Esophagus muscularis mucosa (tissue), 4 donors: ENCODE results near the gene TRIM25. TPM values are rescaled to one million over a fixed set of nuclear protein-coding genes. Genes with fewer than 3 reads are reported as not detected.

Source experiments
- DNase-seq: peaks from one replicate; pipeline ENCODE4 v3.0.0-alpha.2; 2017; ENCODE audit errors: extremely low spot score
- H3K27ac ChIP-seq, 4 donors: fragments of 200-600 bp; sonication (generic); replicated peaks in 1 of 4; 1 replicate in 3 of 4; 2 replicates in 1 of 4; pipeline ENCODE4 v1.5.1; 2016 to 2019; ENCODE audit warnings: mild to moderate bottlenecking in 1 of 4
- H3K27me3 ChIP-seq, 4 donors: fragments of 200-600 bp; sonication (generic); one replicate each; pipeline versions ENCODE4 v1.5.1 to v1.6.0; 2016 to 2019
- H3K36me3 ChIP-seq, 4 donors: fragments of 200-600 bp; sonication (generic); one replicate each; pipeline ENCODE4 v1.5.1; 2016 to 2019
- H3K4me1 ChIP-seq, 4 donors: fragments of 200-600 bp; sonication (generic); one replicate each; pipeline ENCODE4 v1.5.1; 2016 to 2019
- H3K4me3 ChIP-seq, 4 donors: fragments of 200-600 bp; sonication (generic); 1 replicate in 2 of 4; 2 replicates in 2 of 4; pipeline ENCODE4 v1.5.1; 2016 to 2019; ENCODE audit warnings: mild to moderate bottlenecking in 4 of 4, moderate library complexity in 1 of 4
- H3K9me3 ChIP-seq, 4 donors: fragments of 200-600 bp; sonication (generic); 1 replicate in 3 of 4; 2 replicates in 1 of 4; pipeline ENCODE4 v1.5.1; 2016 to 2019
- CTCF ChIP-seq, 3 experiments: fragments of 200-600 bp in 2 of 3; fragments of 450-650 bp in 1 of 3; sonication (generic) in 2 of 3; IDR thresholded peaks; one replicate each; pipeline ENCODE4 v1.5.1; 2017 to 2019; ENCODE audit warnings: antibody characterized with exemption in 3 of 3, mild to moderate bottlenecking in 2 of 3, moderate library complexity in 1 of 3
- EP300 ChIP-seq: sonication (generic); formaldehyde crosslinking; IDR thresholded peaks from one replicate; pipeline ENCODE4 v1.6.1; 2017; ENCODE audit warnings: antibody characterized with exemption
- POLR2A ChIP-seq: fragments of 450-650 bp; IDR thresholded peaks from one replicate; pipeline ENCODE4 v1.6.1; 2017; ENCODE audit warnings: antibody characterized with exemption, moderate library complexity, mild to moderate bottlenecking, low read depth
- POLR2AphosphoS5 ChIP-seq, 2 donors: sonication (generic); formaldehyde crosslinking; IDR thresholded peaks; one replicate each; pipeline ENCODE4 v1.6.1; 2017; ENCODE audit warnings: antibody characterized with exemption in 2 of 2
- WGBS: methylation state at CpG from one replicate; pipeline ENCODE4 v1.1.5; 2018; 5-methylcytosine and 5-hydroxymethylcytosine counted together
- intact Hi-C: fragments of 100-400 bp; cut with DNase I; formaldehyde crosslinking; loops from one replicate; pipeline ENCODE4 v1.15.1; 2023
- small RNA-seq, 3 donors: library from RNA; depleted of rRNA; stranded (forward); fragments of <200 nt; gene quantifications; one replicate each; pipeline ENCODE3, GENCODE V24; 2016
- total RNA-seq, 4 donors: library from RNA; depleted of rRNA; stranded (reverse); fragments of >200 nt; gene quantifications; one replicate each; pipeline versions ENCODE4 v1.1.0 to v1.2.1, GENCODE V29; 2016

TRIM25 gene
- total RNA-seq, 4 donors from 2014 or later, result 13.9 to 19.9 (median 16.6) TPM

GRCh38 chr17:56847106-56847505 is 66.7 kb downstream of the TRIM25 start:
- H3K27ac ChIP-seq, result no peak overlapping the region
- H3K4me1 ChIP-seq, result peaks cover 0 to 9% (median 7%) of the 10 kb centered on the region in 4 donors
- H3K9me3 ChIP-seq, result no peaks in the 10 kb centered on the region
- no peaks in the 10 kb centered on the region for H3K27me3 ChIP-seq
- H3K4me3 ChIP-seq, result no peak overlapping the region
- peaks cover 5 to 55% (median 37%) of the 10 kb centered on the region in 4 donors for H3K36me3 ChIP-seq
- TF ChIP-seq POLR2AphosphoS5 (IDR thresholded peaks at IDR 0.05) (no peak), EP300 (no peak), CTCF (IDR thresholded peaks at IDR 0.05) (no peak), POLR2A (no peak)
- WGBS, result 92% methylated on average over 4 of the region's 4 CpGs
- intact Hi-C loops, result no loop called here
- no peak for DNase-seq

DNA sequence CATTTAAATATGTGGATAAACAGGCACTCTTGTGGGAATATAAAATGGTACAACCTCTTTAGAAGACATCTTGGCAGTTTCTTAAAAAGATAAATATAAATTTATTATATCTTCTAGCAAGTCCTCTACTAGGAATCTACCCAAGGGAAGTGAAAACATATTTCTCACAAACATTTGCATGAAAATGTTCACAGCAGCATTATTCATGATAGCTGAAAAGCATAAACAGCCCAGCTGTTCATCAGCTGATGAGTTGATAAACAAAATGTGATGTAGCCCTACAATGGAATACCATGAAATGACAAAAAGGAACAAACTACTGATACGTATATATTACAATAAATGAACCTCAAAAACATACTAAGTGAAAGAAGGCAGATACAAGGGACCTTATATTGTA is 67.9 kb downstream of the TRIM25 start:
- 93% methylated on average over 1 of the region's 1 CpG for WGBS
- no peak overlapping the region for H3K27ac ChIP-seq
- H3K4me3 ChIP-seq, result no peak overlapping the region

GRCh38 chr17:56842577-56842976 is 71.3 kb downstream of the TRIM25 start:
- peaks cover 0 to 20% (median 12%) of the 10 kb centered on the region in 4 donors for H3K4me1 ChIP-seq
- peaks cover 0 to 24% (median 9%) of the 10 kb centered on the region in 4 donors for H3K36me3 ChIP-seq
- H3K9me3 ChIP-seq, result no peaks in the 10 kb centered on the region
- no peaks in the 10 kb centered on the region for H3K27me3 ChIP-seq
- intact Hi-C loops, result no loop called here
- H3K27ac ChIP-seq, result no peak overlapping the region
- WGBS, result 46% methylated on average over 2 of the region's 2 CpGs
- DNase-seq, result no peak
- TF ChIP-seq EP300 (no peak), POLR2A (no peak), POLR2AphosphoS5 (IDR thresholded peaks at IDR 0.05) (no peak), CTCF (IDR thresholded peaks at IDR 0.05) (no peak)
- no peak overlapping the region for H3K4me3 ChIP-seq

More for the DNA sequence above, 67.9 kb downstream of the TRIM25 start:
- DNase-seq, result no peak
- peaks cover 5 to 44% (median 34%) of the 10 kb centered on the region in 4 donors for H3K36me3 ChIP-seq
- H3K4me1 ChIP-seq, result peaks cover 0 to 9% (median 7%) of the 10 kb centered on the region in 4 donors
- no peaks in the 10 kb centered on the region for H3K9me3 ChIP-seq
- no peak for TF ChIP-seq POLR2AphosphoS5 (IDR thresholded peaks at IDR 0.05)
- no peak for TF ChIP-seq EP300
- TF ChIP-seq POLR2A, result no peak
- TF ChIP-seq CTCF (IDR thresholded peaks at IDR 0.05), result no peak
- intact Hi-C loops, result no loop called here
- no peaks in the 10 kb centered on the region for H3K27me3 ChIP-seq

DNA sequence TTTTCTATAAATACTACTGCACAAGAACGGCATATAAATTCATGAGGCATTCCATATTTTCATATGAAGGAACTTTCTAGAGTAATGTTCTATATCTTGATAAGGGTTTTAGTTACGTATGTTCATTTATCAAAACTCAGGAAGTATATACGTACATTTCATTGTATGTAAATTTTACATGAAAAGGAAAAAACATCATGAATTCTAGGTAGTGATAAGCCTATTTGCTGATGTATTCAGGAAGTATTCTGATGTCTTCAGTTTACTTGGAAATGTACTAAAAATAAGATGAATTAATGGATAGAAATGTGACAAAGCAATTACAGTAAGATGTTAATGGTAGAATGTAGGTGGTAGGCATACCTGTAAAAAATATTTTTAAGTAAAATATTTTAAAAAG is 75.2 kb downstream of the TRIM25 start:
- H3K4me3 ChIP-seq, result no peak overlapping the region
- TF ChIP-seq CTCF (IDR thresholded peaks at IDR 0.05), result no peak
- no peak for TF ChIP-seq POLR2A
- TF ChIP-seq EP300, result no peak
- no peak for TF ChIP-seq POLR2AphosphoS5 (IDR thresholded peaks at IDR 0.05)
- WGBS, result 83% methylated on average over 3 of the region's 3 CpGs
- no peaks in the 10 kb centered on the region for H3K27me3 ChIP-seq
- peaks cover 0 to 14% (median 5%) of the 10 kb centered on the region in 4 donors for H3K36me3 ChIP-seq
- H3K4me1 ChIP-seq, result peaks cover 7 to 53% (median 43%) of the 10 kb centered on the region in 4 donors
- DNase-seq, result no peak
- intact Hi-C loops, result loop anchor here (5.0 kb wide), 1 partner anchor 74 kb away; the partner anchor contains the start of gene TRIM25
- H3K9me3 ChIP-seq, result no peaks in the 10 kb centered on the region
- H3K27ac ChIP-seq, result no peak overlapping the region

Small RNAs within 50 kb of the gene (small RNA-seq; reads per million reads assigned to genes)
- 0 reads per million in 3 donors for gene AC015912.2
- gene RNU6-1158P, result 0 reads per million in 3 donors

Other genes starting within 250 kb of the TRIM25 start
- 1 to 10 TPM in 3 of 4 donors, under 1 TPM in 1; 0.83 to 4.3 (median 3.6) TPM for gene C17orf67, start 80.1 kb downstream of the TRIM25 start, total RNA-seq
- 10 to 100 TPM in 3 of 4 donors, 1 to 10 TPM in 1; 7.1 to 12.5 (median 11.1) TPM for gene DGKE, start 79.9 kb downstream of the TRIM25 start, total RNA-seq
- 10 to 100 TPM in 3 of 4 donors, 1 to 10 TPM in 1; 9.9 to 13.3 (median 11.4) TPM for gene COIL, start 47.0 kb upstream of the TRIM25 start, total RNA-seq
- 100 to 1,000 TPM in 1 of 4 donors, 10 to 100 TPM in 3; 61.0 to 111 (median 72.4) TPM for gene SCPEP1, start 64.1 kb upstream of the TRIM25 start, total RNA-seq
- gene AKAP1, start 171.2 kb upstream of the TRIM25 start, total RNA-seq, result 100 to 1,000 TPM in 2 of 4 donors, 10 to 100 TPM in 2; 82.7 to 110 (median 104) TPM